ENCODE measurements around the gene PRRX2. TPM values are rescaled to one million over a fixed set of nuclear protein-coding genes. Genes with fewer than 3 reads are reported as not detected.

PRRX2 gene
- total and polyA plus RNA-seq, 7 experiments from 2014 or later, result 1.1 TPM; not detected in 6

- CTCF ChIA-PET, result no interaction called here
- no peak for DNase-seq
- peaks cover 0 to 2% (median 0%) of the 10 kb centered on the region in 11 donors for H3K9me3 Mint-ChIP-seq
These were observed 100.4 kb downstream of the PRRX2 start for GRCh38 chr9:129765764-129766317.

GRCh38 chr9:129768486-129768885 is 103.0 kb downstream of the PRRX2 start:
- no peak overlapping the region for H3K4me3 Mint-ChIP-seq
- Histone ChIP-seq H3K27me3 (ENCODE audit: control insufficient read depth in 2 of 2, insufficient read depth in 2 of 2, low read length in 2 of 2) (no peaks in the 10 kb centered on the region), H3K36me3 (ENCODE audit: control insufficient read depth in 2 of 3, insufficient read depth in 3 of 3, low read length in 3 of 3) (no peaks in the 10 kb centered on the region), H3K4me1 (ENCODE audit: control insufficient read depth in 2 of 2, insufficient read depth in 2 of 2, low read length in 2 of 2) (no peaks in the 10 kb centered on the region), H3K27ac (ENCODE audit: low read depth, low read length) (no peak overlapping the region), H3K4me3 (ENCODE audit: low read length) (no peak overlapping the region), H3K9me3 (ENCODE audit: control insufficient read depth in 2 of 3, low read length in 3 of 3) (no peaks in the 10 kb centered on the region)
- H3K27me3 Mint-ChIP-seq, result peaks cover 0 to 3% (median 0%) of the 10 kb centered on the region in 5 donors
- intact Hi-C loops (cut with micrococcal nuclease), result no loop called here
- ATAC-seq (no peak), DNase-seq (no peak)
- H3K9me3 Mint-ChIP-seq, result peaks cover 0 to 2% (median 0%) of the 10 kb centered on the region in 11 donors
- ChIA-PET CTCF (no interaction called here), POLR2A (no interaction called here)
- no peaks in the 10 kb centered on the region for H3K4me1 Mint-ChIP-seq
- H3K36me3 Mint-ChIP-seq, result no peaks in the 10 kb centered on the region
- H3K27ac Mint-ChIP-seq, result no peak overlapping the region

More at GRCh38 chr9:129765764-129766317, 100.4 kb downstream of the PRRX2 start:
- Mint-ChIP-seq H3K4me1 (no peaks in the 10 kb centered on the region), H3K4me3 (no peak overlapping the region), H3K27me3 (peaks cover 0 to 3% (median 0%) of the 10 kb centered on the region in 5 donors), H3K36me3 (no peaks in the 10 kb centered on the region), H3K27ac (no peak overlapping the region)
- Histone ChIP-seq H3K27me3 (ENCODE audit: control insufficient read depth in 2 of 2, insufficient read depth in 2 of 2, low read length in 2 of 2) (no peaks in the 10 kb centered on the region), H3K36me3 (ENCODE audit: control insufficient read depth in 2 of 3, insufficient read depth in 3 of 3, low read length in 3 of 3) (no peaks in the 10 kb centered on the region), H3K27ac (ENCODE audit: low read depth, low read length) (no peak overlapping the region), H3K4me3 (ENCODE audit: low read length) (no peak overlapping the region), H3K4me1 (ENCODE audit: control insufficient read depth in 2 of 2, insufficient read depth in 2 of 2, low read length in 2 of 2) (no peaks in the 10 kb centered on the region), H3K9me3 (ENCODE audit: control insufficient read depth in 2 of 3, low read length in 3 of 3) (no peaks in the 10 kb centered on the region)
- no peak for ATAC-seq
- intact Hi-C loops (cut with micrococcal nuclease), result no loop called here
- POLR2A ChIA-PET, result interaction anchor here (0.6 kb wide), 1 partner anchor 180 kb away, joined by 3 read pairs; no protein-coding TSS in a partner anchor

GRCh38 chr9:129769669-129770068 is 104.2 kb downstream of the PRRX2 start:
- H3K9me3 ChIP-seq (ENCODE audit: control insufficient read depth in 2 of 3, low read length in 3 of 3), result no peaks in the 10 kb centered on the region
- Mint-ChIP-seq H3K4me1 (peaks cover 0 to 6% (median 0%) of the 10 kb centered on the region in 7 donors), H3K27ac (no peak overlapping the region), H3K36me3 (no peaks in the 10 kb centered on the region), H3K27me3 (peaks cover 0 to 6% (median 0%) of the 10 kb centered on the region in 5 donors), H3K9me3 (peaks cover 0 to 2% (median 0%) of the 10 kb centered on the region in 11 donors), H3K4me3 (no peak overlapping the region)
- no peaks in the 10 kb centered on the region for H3K4me1 ChIP-seq (ENCODE audit: control insufficient read depth in 2 of 2, insufficient read depth in 2 of 2, low read length in 2 of 2)
- no peak overlapping the region for H3K27ac ChIP-seq (ENCODE audit: low read depth, low read length)
- intact Hi-C loops (cut with micrococcal nuclease), result no loop called here
- ATAC-seq (no peak), DNase-seq (no peak)
- no peaks in the 10 kb centered on the region for H3K36me3 ChIP-seq (ENCODE audit: control insufficient read depth in 2 of 3, insufficient read depth in 3 of 3, low read length in 3 of 3)
- no peak overlapping the region for H3K4me3 ChIP-seq (ENCODE audit: low read length)
- H3K27me3 ChIP-seq (ENCODE audit: control insufficient read depth in 2 of 2, insufficient read depth in 2 of 2, low read length in 2 of 2), result no peaks in the 10 kb centered on the region
- CTCF ChIA-PET, result no interaction called here
- POLR2A ChIA-PET, result no interaction called here

- Histone ChIP-seq H3K4me3 (ENCODE audit: low read length) (no peak overlapping the region), H3K9me3 (ENCODE audit: control insufficient read depth in 2 of 3, low read length in 3 of 3) (no peaks in the 10 kb centered on the region), H3K27ac (ENCODE audit: low read depth, low read length) (no peak overlapping the region), H3K27me3 (ENCODE audit: control insufficient read depth in 2 of 2, insufficient read depth in 2 of 2, low read length in 2 of 2) (no peaks in the 10 kb centered on the region), H3K36me3 (ENCODE audit: control insufficient read depth in 2 of 3, insufficient read depth in 3 of 3, low read length in 3 of 3) (no peaks in the 10 kb centered on the region), H3K4me1 (ENCODE audit: control insufficient read depth in 2 of 2, insufficient read depth in 2 of 2, low read length in 2 of 2) (no peaks in the 10 kb centered on the region)
- ATAC-seq, result no peak
- H3K27ac Mint-ChIP-seq, result no peak overlapping the region
- no peak for DNase-seq
- H3K9me3 Mint-ChIP-seq, result peaks cover 0 to 3% (median 0%) of the 10 kb centered on the region in 11 donors
- ChIA-PET CTCF (no interaction called here), POLR2A (no interaction called here)
- peaks cover 0 to 6% (median 0%) of the 10 kb centered on the region in 7 donors for H3K4me1 Mint-ChIP-seq
- intact Hi-C loops (cut with micrococcal nuclease), result no loop called here
- H3K36me3 Mint-ChIP-seq, result no peaks in the 10 kb centered on the region
- H3K27me3 Mint-ChIP-seq, result peaks cover 0 to 10% (median 0%) of the 10 kb centered on the region in 5 donors
- no peak overlapping the region for H3K4me3 Mint-ChIP-seq
These were observed 105.3 kb downstream of the PRRX2 start for GRCh38 chr9:129770741-129771140.

Other genes with a start within 250 kb of the PRRX2 start
- gene C9orf50, start 44.5 kb upstream of the PRRX2 start, total RNA-seq, result not detected
- gene C9orf50, start 44.5 kb upstream of the PRRX2 start, polyA plus RNA-seq, result not detected
- gene NTMT1, start 39.5 kb upstream of the PRRX2 start, total RNA-seq, result 10 to 100 TPM; 31.0 to 50.1 (median 34.2) TPM
- gene NTMT1, start 39.5 kb upstream of the PRRX2 start, polyA plus RNA-seq, result 10 to 100 TPM; 49.0 to 58.9 TPM
- gene ASB6, start 23.5 kb upstream of the PRRX2 start, total RNA-seq, result 10 to 100 TPM; 25.0 to 33.2 (median 28.1) TPM
- gene ASB6, start 23.5 kb upstream of the PRRX2 start, polyA plus RNA-seq, result 10 to 100 TPM; 18.5 to 40.9 TPM
- 1 to 10 TPM in 1 of 5 experiments, under 1 TPM in 2, not detected in 2; 0.19 to 1.1 (median 0.50) TPM for gene PTGES, start 87.4 kb downstream of the PRRX2 start, total RNA-seq
- gene PTGES, start 87.4 kb downstream of the PRRX2 start, polyA plus RNA-seq, result not detected
- 10 to 100 TPM; 16.2 to 30.9 (median 23.9) TPM for gene TOR1B, start 137.5 kb downstream of the PRRX2 start, total RNA-seq
- gene TOR1B, start 137.5 kb downstream of the PRRX2 start, polyA plus RNA-seq, result 10 to 100 TPM; 10.9 to 21.7 TPM
- 10 to 100 TPM; 13.8 to 52.9 (median 34.7) TPM for gene TOR1A, start 158.5 kb downstream of the PRRX2 start, total RNA-seq
- 10 to 100 TPM; 48.9 to 68.2 TPM for gene TOR1A, start 158.5 kb downstream of the PRRX2 start, polyA plus RNA-seq
- 100 to 1,000 TPM in 2 of 5 experiments, 10 to 100 TPM in 3; 66.2 to 118 (median 95.8) TPM for gene C9orf78, start 169.6 kb downstream of the PRRX2 start, total RNA-seq
- 100 to 1,000 TPM; 175 to 234 TPM for gene C9orf78, start 169.6 kb downstream of the PRRX2 start, polyA plus RNA-seq
- gene USP20, start 169.8 kb downstream of the PRRX2 start, total RNA-seq, result 100 to 1,000 TPM in 3 of 5 experiments, 10 to 100 TPM in 2; 94.9 to 156 (median 118) TPM
- gene USP20, start 169.8 kb downstream of the PRRX2 start, polyA plus RNA-seq, result 10 to 100 TPM; 41.0 to 87.2 TPM